T-helper 2 cell (primary cell): Measurements from ENCODE around the gene DHPS.
"Not testable (repeated sequence)": the region's sequence is repeated elsewhere in the genome, so short reads cannot be mapped to it uniquely, and the experiment has no call there.

Experiments
- DNase-seq, 5 experiments: peaks; one replicate each; pipeline versions ENCODE4 v3.0.0 to v3.0.0-alpha.2; 2012 to 2022

Gene DHPS

GRCh38 chr19:12670159-12670928 is 11.3 kb downstream of the DHPS start:
- DNase-seq = no peak

GRCh38 chr19:12669270-12670158 is 12.2 kb downstream of the DHPS start:
- DNase-seq = peak; percentile 39 to 84 (median 63)

- DNase-seq = peak; percentile 54 to 81 (median 63)
Observed at GRCh38 chr19:12668932-12669269, 12.8 kb downstream of the DHPS start.

GRCh38 chr19:12668346-12668745 is 13.3 kb downstream of the DHPS start:
- no peak for DNase-seq

GRCh38 chr19:12667731-12668302 is 13.9 kb downstream of the DHPS start:
- no peak for DNase-seq

- DNase-seq = peak; percentile 68 to 77 (median 73)
Observed at GRCh38 chr19:12666265-12667048, 15.2 kb downstream of the DHPS start, which contains the start of the genes MAN2B1 and WDR83. Gene MAN2B1, minus strand, starts transcription at chr19:12666742. Its CDS starts 41 bp downstream, at chr19:12666701. Gene WDR83, plus strand, starts transcription at chr19:12666807. Its CDS starts 2,984 bp downstream, at chr19:12669791.

GRCh38 chr19:12665671-12666264 is 15.9 kb downstream of the DHPS start:
- peak in 1 of 5 experiments; percentile 33 for DNase-seq

GRCh38 chr19:12665281-12665573 is 16.5 kb downstream of the DHPS start:
- peak in 4 of 5 experiments; percentile 30 to 85 (median 34) for DNase-seq

GRCh38 chr19:12664406-12665280 is 17.0 kb downstream of the DHPS start:
- no peak for DNase-seq

GRCh38 chr19:12660980-12661379 is 20.7 kb downstream of the DHPS start:
- no peak for DNase-seq

- no peak for DNase-seq
Observed at GRCh38 chr19:12657966-12658365, 23.7 kb downstream of the DHPS start.

GRCh38 chr19:12656899-12657571 is 24.6 kb downstream of the DHPS start:
- no peak for DNase-seq

GRCh38 chr19:12655546-12655945 is 26.1 kb downstream of the DHPS start:
- no peak for DNase-seq

GRCh38 chr19:12652219-12652618 is 29.5 kb downstream of the DHPS start:
- DNase-seq = no peak

GRCh38 chr19:12649941-12650340 is 31.7 kb downstream of the DHPS start:
- no peak for DNase-seq

- DNase-seq = no peak
Observed at GRCh38 chr19:12648088-12648487, 33.6 kb downstream of the DHPS start.

- DNase-seq = no peak
Observed at GRCh38 chr19:12647490-12648071, 34.1 kb downstream of the DHPS start.

- no peak for DNase-seq
Observed at GRCh38 chr19:12647047-12647446, 34.6 kb downstream of the DHPS start.

GRCh38 chr19:12646551-12646950 is 35.1 kb downstream of the DHPS start:
- no peak for DNase-seq

GRCh38 chr19:12643716-12644115 is 38.0 kb downstream of the DHPS start:
- not testable (repeated sequence) for DNase-seq
